GM12892 (cell line): ENCODE results near the gene TBCEL.

Source experiments
- POLR2A ChIP-seq: IDR thresholded peaks from 2 replicates; pipeline ENCODE4 v1.6.1; 2011; ENCODE audit warnings: low read depth, low read length, control low read depth
- POLR2AphosphoS5 ChIP-seq: IDR thresholded peaks from 2 replicates; pipeline ENCODE4 v1.6.1; 2011; ENCODE audit warnings: low read depth, low read length, control low read depth
- TAF1 ChIP-seq: IDR thresholded peaks from 2 replicates; pipeline ENCODE4 v1.6.1; 2011; ENCODE audit warnings: low read depth, mild to moderate bottlenecking, control low read depth, low read length, borderline replicate concordance

DNA sequence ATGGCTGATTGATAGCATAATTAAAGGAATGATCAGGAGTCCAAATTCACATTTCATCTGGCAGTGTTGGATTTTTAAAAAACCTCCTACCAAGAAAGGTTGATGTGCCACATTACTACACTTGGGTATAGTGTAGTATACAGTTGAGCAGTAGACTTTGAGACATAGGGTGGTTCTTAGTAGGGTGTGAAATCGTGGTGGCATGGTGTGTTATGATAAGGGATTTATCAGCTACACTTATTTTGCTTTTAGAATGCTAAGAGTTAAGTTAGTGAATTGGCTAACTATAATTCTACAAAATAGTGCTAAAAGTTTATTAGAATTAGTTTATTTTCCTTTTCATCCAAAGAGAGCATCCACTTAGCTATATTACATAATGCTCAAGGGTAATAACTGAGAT is 13.1 kb downstream of the TBCEL start:
- TF ChIP-seq POLR2A, result no peak
- TF ChIP-seq POLR2AphosphoS5, result no peak
- no peak for TF ChIP-seq TAF1
